Tibial nerve (tissue), 4 donors: ENCODE data around the gene DSTYK. TPM values are rescaled to one million over a fixed set of nuclear protein-coding genes. Genes with fewer than 3 reads are reported as not detected.

ENCODE experiments used
- DNase-seq, 2 donors: peaks; one replicate each; pipeline ENCODE4 v3.0.0-alpha.2; 2019; ENCODE audit warnings: low spot score in 2 of 2
- H3K27ac ChIP-seq, 4 donors: fragments of 200-600 bp; sonication (generic) in 3 of 4; one replicate each; pipeline ENCODE4 v1.5.1; 2017 to 2019; ENCODE audit warnings: mild to moderate bottlenecking in 1 of 4
- H3K27me3 ChIP-seq, 2 donors: fragments of 200-600 bp; sonication (generic) in 1 of 2; one replicate each; pipeline versions ENCODE4 v1.5.1 to v1.6.0; 2017 to 2019
- H3K36me3 ChIP-seq, 3 donors: fragments of 200-600 bp; sonication (generic); one replicate each; pipeline ENCODE4 v1.5.1; 2018 to 2019
- H3K4me1 ChIP-seq, 4 donors: fragments of 200-600 bp; sonication (generic) in 3 of 4; one replicate each; pipeline ENCODE4 v1.5.1; 2017 to 2019
- H3K4me3 ChIP-seq, 4 donors: fragments of 200-600 bp; sonication (generic) in 3 of 4; one replicate each; pipeline ENCODE4 v1.5.1; 2017 to 2019; ENCODE audit warnings: mild to moderate bottlenecking in 1 of 4, moderate library complexity in 1 of 4
- H3K9me3 ChIP-seq, 4 donors: fragments of 200-600 bp; sonication (generic) in 3 of 4; one replicate each; pipeline ENCODE4 v1.5.1; 2017 to 2019
- EP300 ChIP-seq, 2 donors: sonication (generic); formaldehyde crosslinking; IDR thresholded peaks; one replicate each; pipeline ENCODE4 v1.6.1; 2017; ENCODE audit warnings: antibody characterized with exemption in 2 of 2, mild to moderate bottlenecking in 1 of 2
- POLR2A ChIP-seq, 2 donors: fragments of 450-650 bp; IDR thresholded peaks; one replicate each; pipeline ENCODE4 v1.6.1; 2017; ENCODE audit warnings: antibody characterized with exemption in 2 of 2, mild to moderate bottlenecking in 2 of 2, moderate library complexity in 2 of 2
- WGBS, 2 donors: methylation state at CpG; one replicate each; pipeline ENCODE4 v1.1.5; 2018; 5-methylcytosine and 5-hydroxymethylcytosine counted together
- total RNA-seq, 4 donors: library from RNA; depleted of rRNA; stranded (reverse); fragments of >200 nt; gene quantifications; one replicate each; pipeline ENCODE4 v1.1.0, GENCODE V29; 2016
- TF ChIP-seq, protein P1 (sequence below), 5 experiments: fragments of 200-600 bp in 3 of 5; fragments of 450-650 bp in 2 of 5; sonication (generic) in 3 of 5; IDR thresholded peaks; one replicate each; pipeline ENCODE4 v1.5.1; 2016 to 2019; ENCODE audit warnings: antibody characterized with exemption in 5 of 5, mild to moderate bottlenecking in 3 of 5, moderate library complexity in 2 of 5

DSTYK gene
- total RNA-seq, 4 donors from 2014 or later: 10.5 to 15.5 (median 14.1) TPM

- Histone ChIP-seq H3K4me3 (no peak overlapping the region), H3K36me3 (no peaks in the 10 kb centered on the region), H3K4me1 (peaks cover 0 to 36% (median 5%) of the 10 kb centered on the region in 4 donors), H3K9me3 (no peaks in the 10 kb centered on the region), H3K27me3 (no peaks in the 10 kb centered on the region), H3K27ac (no peak overlapping the region)
- no peak for DNase-seq
- no peak for TF ChIP-seq EP300 (IDR thresholded peaks at IDR 0.05)
These were observed 7.0 kb downstream of the DSTYK start for GRCh38 chr1:205204552-205204951.

DNA sequence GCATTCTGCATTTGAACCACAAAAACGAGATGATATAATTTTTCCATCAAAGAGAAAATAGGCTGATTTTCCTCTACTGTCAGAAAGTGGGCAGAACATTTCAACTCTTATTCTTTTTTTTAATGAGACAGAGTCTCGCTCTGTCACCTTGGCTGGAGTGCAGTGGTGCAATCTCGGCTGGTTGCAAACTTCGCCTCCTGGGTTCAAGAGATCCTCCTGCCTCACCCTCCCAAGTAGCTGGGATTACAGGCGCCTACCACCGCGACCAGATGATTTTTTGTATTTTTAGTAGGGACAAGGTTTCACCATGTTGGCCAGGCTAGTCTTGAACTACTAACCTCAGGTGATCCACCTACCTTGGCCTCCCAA lies 11.6 kb downstream of the DSTYK start:
- no peaks in the 10 kb centered on the region for H3K36me3 ChIP-seq
- DNase-seq: no peak
- H3K27me3 ChIP-seq: no peaks in the 10 kb centered on the region
- H3K27ac ChIP-seq: no peak overlapping the region
- TF ChIP-seq POLR2A (IDR thresholded peaks at IDR 0.05): no peak
- no peak for TF ChIP-seq EP300 (IDR thresholded peaks at IDR 0.05)
- TF ChIP-seq, protein P1, sequence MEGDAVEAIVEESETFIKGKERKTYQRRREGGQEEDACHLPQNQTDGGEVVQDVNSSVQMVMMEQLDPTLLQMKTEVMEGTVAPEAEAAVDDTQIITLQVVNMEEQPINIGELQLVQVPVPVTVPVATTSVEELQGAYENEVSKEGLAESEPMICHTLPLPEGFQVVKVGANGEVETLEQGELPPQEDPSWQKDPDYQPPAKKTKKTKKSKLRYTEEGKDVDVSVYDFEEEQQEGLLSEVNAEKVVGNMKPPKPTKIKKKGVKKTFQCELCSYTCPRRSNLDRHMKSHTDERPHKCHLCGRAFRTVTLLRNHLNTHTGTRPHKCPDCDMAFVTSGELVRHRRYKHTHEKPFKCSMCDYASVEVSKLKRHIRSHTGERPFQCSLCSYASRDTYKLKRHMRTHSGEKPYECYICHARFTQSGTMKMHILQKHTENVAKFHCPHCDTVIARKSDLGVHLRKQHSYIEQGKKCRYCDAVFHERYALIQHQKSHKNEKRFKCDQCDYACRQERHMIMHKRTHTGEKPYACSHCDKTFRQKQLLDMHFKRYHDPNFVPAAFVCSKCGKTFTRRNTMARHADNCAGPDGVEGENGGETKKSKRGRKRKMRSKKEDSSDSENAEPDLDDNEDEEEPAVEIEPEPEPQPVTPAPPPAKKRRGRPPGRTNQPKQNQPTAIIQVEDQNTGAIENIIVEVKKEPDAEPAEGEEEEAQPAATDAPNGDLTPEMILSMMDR (IDR thresholded peaks at IDR 0.05): no peak
- no peak overlapping the region for H3K4me3 ChIP-seq
- no peaks in the 10 kb centered on the region for H3K9me3 ChIP-seq
- WGBS, 2 donors: 84% methylated on average over 7 of the region's 7 CpGs
- H3K4me1 ChIP-seq: peaks cover 0 to 17% (median 4%) of the 10 kb centered on the region in 4 donors

DNA sequence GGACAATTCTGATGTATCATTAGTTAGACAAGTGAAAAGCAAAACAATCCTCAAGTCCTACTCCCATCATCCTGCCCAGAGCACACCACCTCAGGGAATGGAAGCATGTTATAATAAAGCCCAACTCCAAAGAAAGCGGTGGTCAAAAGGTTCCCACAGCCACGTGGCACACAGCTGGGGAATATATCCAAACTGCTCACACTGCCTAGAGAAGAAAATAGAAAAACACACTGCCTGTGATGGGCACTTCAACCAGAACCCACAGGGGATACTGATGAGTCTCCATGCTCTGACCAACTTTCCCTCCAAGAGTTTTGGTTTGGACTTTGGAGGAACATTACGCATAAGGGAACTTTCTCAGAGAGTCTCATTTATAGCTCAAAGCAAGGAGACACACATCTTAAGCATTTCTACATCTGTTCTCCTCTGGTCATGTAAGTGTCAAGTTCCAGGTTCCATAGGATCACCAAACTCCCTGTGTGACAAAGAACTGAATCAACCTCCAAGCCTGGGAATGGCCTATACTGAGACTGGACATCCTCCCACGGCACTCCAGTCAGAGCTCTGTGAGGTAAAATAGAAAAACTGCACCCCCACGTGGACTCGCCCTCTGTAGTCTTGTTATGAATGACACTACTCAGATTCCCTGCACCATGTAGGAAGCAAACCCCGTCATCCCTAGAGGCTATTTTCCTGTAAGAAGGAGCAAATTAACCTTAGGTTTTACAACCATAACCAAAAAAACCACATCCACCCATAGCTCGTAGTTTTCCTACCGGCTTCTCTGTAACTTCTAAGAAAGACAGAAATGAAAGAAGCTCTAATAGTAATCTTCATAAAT lies 12.2 kb downstream of the DSTYK start:
- Histone ChIP-seq H3K9me3 (no peaks in the 10 kb centered on the region), H3K27ac (no peak overlapping the region), H3K4me3 (no peak overlapping the region), H3K36me3 (no peaks in the 10 kb centered on the region), H3K4me1 (peaks cover 0 to 16% (median 4%) of the 10 kb centered on the region in 4 donors), H3K27me3 (no peaks in the 10 kb centered on the region)
- WGBS, 2 donors: 51 to 52% methylated on average over 9 of the region's 9 CpGs
- no peak for TF ChIP-seq EP300 (IDR thresholded peaks at IDR 0.05)
- TF ChIP-seq, protein P1 (IDR thresholded peaks at IDR 0.05): no peak
- no peak for TF ChIP-seq POLR2A (IDR thresholded peaks at IDR 0.05)
- no peak for DNase-seq

DNA sequence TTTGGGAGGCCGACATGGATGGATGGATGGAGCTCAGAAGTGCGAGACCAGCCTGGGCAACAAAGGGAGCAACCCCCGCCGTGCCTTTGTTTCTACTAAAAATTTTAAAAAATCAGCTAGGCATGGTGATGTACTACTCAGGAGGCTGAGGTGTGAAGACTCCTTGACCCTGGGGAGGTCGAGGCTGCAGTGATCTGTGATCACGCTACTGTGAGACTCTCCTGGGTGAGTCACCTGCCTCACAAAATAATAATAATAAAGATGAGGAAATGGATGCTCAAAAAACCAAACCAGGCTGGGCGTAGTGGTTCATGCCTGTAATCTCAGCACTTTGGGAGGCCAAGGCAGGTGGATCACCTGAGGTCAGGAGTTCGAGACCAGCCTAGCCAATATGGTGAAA lies 19.2 kb downstream of the DSTYK start:
- WGBS, 2 donors: 87 to 91% methylated on average over 8 of the region's 8 CpGs
- Histone ChIP-seq H3K27ac (no peak overlapping the region), H3K9me3 (no peaks in the 10 kb centered on the region), H3K4me1 (peaks cover 0 to 48% (median 8%) of the 10 kb centered on the region in 4 donors), H3K27me3 (no peaks in the 10 kb centered on the region), H3K36me3 (peaks cover 0 to 4% (median 0%) of the 10 kb centered on the region in 3 donors), H3K4me3 (no peak overlapping the region)
- TF ChIP-seq POLR2A (IDR thresholded peaks at IDR 0.05) (no peak), EP300 (IDR thresholded peaks at IDR 0.05) (no peak)
- TF ChIP-seq, protein P1 (IDR thresholded peaks at IDR 0.05): no peak
- DNase-seq: no peak

DNA sequence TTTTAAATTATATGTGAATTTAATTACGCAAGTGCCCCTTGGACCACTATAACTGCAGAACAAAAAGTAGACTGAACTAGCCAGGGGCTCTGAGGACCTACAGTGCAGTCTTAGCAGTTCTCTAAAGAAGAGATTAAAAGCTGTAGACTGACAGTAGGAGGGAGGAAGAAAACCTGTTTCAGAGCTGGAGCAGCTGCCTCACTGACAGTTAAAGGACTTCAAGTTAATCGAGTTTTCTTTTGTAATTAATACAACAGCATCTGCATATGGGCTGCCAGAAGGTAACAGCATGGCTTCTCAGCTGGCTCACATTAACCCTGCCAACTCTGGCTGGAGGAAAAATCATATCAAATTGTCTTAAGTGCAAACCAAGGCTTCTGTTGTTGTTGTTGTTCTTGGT lies 19.9 kb downstream of the DSTYK start:
- Histone ChIP-seq H3K4me3 (no peak overlapping the region), H3K36me3 (peaks cover 0 to 7% (median 0%) of the 10 kb centered on the region in 3 donors), H3K4me1 (peaks cover 0 to 52% (median 8%) of the 10 kb centered on the region in 4 donors), H3K27me3 (no peaks in the 10 kb centered on the region), H3K9me3 (no peaks in the 10 kb centered on the region), H3K27ac (no peak overlapping the region)
- TF ChIP-seq POLR2A (IDR thresholded peaks at IDR 0.05): no peak
- TF ChIP-seq EP300 (IDR thresholded peaks at IDR 0.05): no peak
- TF ChIP-seq, protein P1 (IDR thresholded peaks at IDR 0.05): no peak
- 48 to 50% methylated on average over 2 of the region's 2 CpGs for WGBS, 2 donors
- DNase-seq: no peak
